ENCODE measurements around the gene ESRRA.

ESRRA gene

GRCh38 chr11:64281957-64282770 lies 23.2 kb upstream of the ESRRA start:
- no peak for DNase-seq (ENCODE audit: low spot score)
- ChIA-PET POLR2A (ENCODE audit: low non-redundant PET) (no interaction called here), CTCF (interaction anchor here (0.7 to 1.4 kb wide), 3 partner anchors 12 to 73 kb away, joined by 3 to 8 read pairs (median 5); no protein-coding TSS in a partner anchor)
- TF ChIP-seq CTCF (conservative IDR thresholded peaks at IDR 0.05; ENCODE audit: low read depth) = no peak
- peak overlapping the region; percentile 97 for H3K27ac ChIP-seq

DNA sequence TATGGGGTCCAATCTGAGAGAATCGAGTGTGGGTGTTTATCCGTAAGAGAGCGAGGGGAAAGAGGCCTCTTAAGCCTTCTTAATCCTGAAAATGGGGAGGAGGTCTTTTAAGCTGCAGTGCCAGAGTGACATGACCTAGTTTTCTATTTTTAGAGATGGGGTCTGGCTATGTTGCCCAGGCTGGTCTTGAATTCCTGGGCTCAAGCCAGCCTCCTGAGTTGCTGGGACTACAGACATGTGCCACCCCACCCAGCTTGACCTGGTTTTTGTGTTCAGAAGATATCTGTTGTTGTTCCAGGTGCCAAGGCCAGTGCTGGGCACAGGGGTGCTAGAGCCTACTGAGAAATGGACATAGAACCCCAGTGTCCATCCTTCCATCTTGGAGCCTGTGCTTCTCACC lies 22.2 kb upstream of the ESRRA start:
- peak overlapping the region; percentile 97 for H3K27ac ChIP-seq
- POLR2A ChIA-PET (ENCODE audit: low non-redundant PET) = no interaction called here
- CTCF ChIA-PET = interaction anchor here (1.0 to 1.4 kb wide), 2 partner anchors 18 to 72 kb away, joined by 3 to 8 read pairs; no protein-coding TSS in a partner anchor
- DNase-seq (ENCODE audit: low spot score) = no peak
- TF ChIP-seq CTCF (conservative IDR thresholded peaks at IDR 0.05; ENCODE audit: low read depth) = no peak

- POLR2A ChIA-PET (ENCODE audit: low non-redundant PET) = interaction anchor here (0.7 to 1.0 kb wide), 2 partner anchors 43 to 79 kb away, joined by 4 read pairs; partner anchors contain the start of gene FKBP2
Observed at GRCh38 chr11:64284048-64284961, 21.0 kb upstream of the ESRRA start, which contains the start of gene BAD. Gene BAD (minus strand): TSS chr11:64284665. CDS start chr11:64284368, 297 bp downstream.

DNA sequence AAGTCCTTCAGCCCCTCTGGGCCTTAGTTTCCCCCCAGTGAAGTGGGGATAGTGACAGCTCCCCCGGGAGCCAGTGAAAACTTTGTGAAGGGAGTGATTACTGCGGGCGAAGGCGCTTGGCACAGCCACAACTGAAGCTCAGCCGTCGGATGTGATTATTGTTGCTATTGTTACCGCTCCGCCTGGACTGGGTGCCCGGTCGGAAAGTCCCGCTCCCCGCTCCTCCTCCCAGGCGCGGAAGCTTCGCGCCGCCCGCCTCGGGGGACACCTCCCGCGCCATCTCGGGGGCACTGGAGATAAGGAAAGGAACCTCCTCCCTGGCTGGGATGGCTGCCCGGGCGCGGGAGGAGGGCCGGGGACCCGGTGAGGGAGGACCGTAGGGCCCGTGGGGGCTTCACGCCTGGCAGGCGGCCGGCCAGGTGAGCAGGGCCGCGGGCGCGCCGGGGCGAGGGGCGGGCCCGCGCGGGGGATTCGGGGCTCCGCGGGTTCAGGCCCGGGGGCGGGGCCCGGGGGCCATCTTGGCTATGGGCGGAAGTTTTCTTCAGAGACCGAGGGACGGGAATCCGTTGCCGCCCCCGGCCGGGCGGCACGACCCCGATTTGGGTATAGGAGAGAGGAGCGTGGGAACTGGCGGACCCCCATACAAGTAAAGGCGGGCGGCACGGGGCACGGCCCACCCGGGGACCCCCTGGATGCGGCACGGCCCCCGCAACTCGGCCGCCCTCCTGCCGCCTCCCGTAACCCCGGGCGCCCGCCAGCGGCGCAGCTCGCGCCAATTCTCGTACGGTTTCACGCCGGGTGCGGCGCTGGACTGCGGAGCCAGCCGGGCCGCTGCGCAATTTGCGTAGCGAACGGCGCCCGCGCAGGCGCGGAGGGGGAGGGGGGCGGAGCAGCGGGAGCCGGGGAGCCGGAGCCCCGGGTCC lies 20.1 kb upstream of the ESRRA start, which contains the start of gene GPR137:
TSS of gene GPR137 (plus strand) at position 887 of the 923 bp plus-strand sequence. CDS start 677 bp downstream, outside the sequence.
- peak within 1 kb of the TSS; percentile 97 for H3K27ac ChIP-seq
- ChIA-PET POLR2A (ENCODE audit: low non-redundant PET) (interaction anchor here (0.5 to 1.0 kb wide), 2 partner anchors 40 to 80 kb away, joined by 4 read pairs; no protein-coding TSS in a partner anchor), CTCF (interaction anchor here (0.6 to 1.4 kb wide), 5 partner anchors 11 to 351 kb away, joined by 3 to 6 read pairs (median 4); no protein-coding TSS in a partner anchor)
- TF ChIP-seq CTCF (conservative IDR thresholded peaks at IDR 0.05; ENCODE audit: low read depth) = no peak
- DNase-seq (ENCODE audit: low spot score) = peak; percentile 80

More at GRCh38 chr11:64284048-64284961, 21.0 kb upstream of the ESRRA start, which contains the start of gene BAD:
- peak; percentile 98 for DNase-seq (ENCODE audit: low spot score)
- peak within 1 kb of the TSS; percentile 97 for H3K27ac ChIP-seq
- no peak for TF ChIP-seq CTCF (conservative IDR thresholded peaks at IDR 0.05; ENCODE audit: low read depth)
- CTCF ChIA-PET = interaction anchor here (0.6 to 1.4 kb wide), 5 partner anchors 12 to 350 kb away, joined by 3 to 6 read pairs (median 4); no protein-coding TSS in a partner anchor

DNA sequence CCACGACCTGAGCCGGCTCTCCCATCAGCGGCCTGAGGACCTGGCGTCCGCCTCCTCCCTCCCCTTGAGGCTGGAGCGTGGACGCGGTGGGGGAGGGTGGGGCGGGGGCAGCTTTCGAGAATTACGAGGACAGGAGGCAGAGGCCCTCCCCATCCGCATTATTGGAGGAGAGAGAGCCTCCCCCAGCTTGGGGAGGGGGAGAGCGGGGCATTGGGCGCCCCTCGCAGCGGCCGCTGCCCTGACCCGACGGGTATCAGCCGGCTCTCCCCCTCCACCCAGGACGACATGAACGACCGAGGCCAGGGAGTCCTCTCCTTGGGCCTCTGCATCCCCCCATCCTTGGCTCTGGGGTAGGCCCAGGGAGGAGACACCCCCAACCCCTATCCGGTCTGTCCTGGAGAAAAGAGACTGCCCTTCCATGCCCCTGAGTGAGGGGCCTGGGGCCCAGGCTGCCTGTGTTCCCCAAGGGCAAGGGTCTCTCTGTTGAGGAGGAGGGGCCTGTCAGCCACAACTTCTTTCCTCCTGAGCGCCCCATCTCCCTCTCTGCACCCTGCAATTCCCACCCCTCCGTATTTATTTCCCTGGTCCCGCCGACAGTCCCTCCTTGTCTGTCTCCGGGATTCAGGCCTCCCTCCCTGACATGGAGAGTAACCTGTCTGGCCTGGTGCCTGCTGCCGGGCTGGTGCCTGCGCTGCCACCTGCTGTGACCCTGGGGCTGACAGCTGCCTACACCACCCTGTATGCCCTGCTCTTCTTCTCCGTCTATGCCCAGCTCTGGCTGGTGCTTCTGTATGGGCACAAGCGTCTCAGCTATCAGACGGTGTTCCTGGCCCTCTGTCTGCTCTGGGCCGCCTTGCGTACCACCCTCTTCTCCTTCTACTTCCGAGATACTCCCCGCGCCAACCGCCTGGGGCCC lies 19.2 kb upstream of the ESRRA start:
- TF ChIP-seq CTCF (conservative IDR thresholded peaks at IDR 0.05; ENCODE audit: low read depth) = no peak
- DNase-seq (ENCODE audit: low spot score) = no peak
- ChIA-PET POLR2A (ENCODE audit: low non-redundant PET) (no interaction called here), CTCF (interaction anchor here (0.7 to 1.1 kb wide), 3 partner anchors 15 to 167 kb away, joined by 3 to 5 read pairs (median 4); no protein-coding TSS in a partner anchor)
- peak overlapping the region; percentile 97 for H3K27ac ChIP-seq
